ENCODE results near the gene NECAB3. TPM values are rescaled to one million over a fixed set of nuclear protein-coding genes. Genes with fewer than 3 reads are reported as not detected.

NECAB3 gene
- total RNA-seq, 2 donors from 2014 or later: 142 to 156 TPM

GRCh38 chr20:33646191-33646590 lies 28.0 kb downstream of the NECAB3 start:
- peak overlapping the region; percentile 79 to 87 for H3K27ac ChIP-seq
- H3K36me3 ChIP-seq: peaks cover 0 to 7% of the 10 kb centered on the region in 2 donors
- H3K4me3 ChIP-seq: no peak overlapping the region
- H3K27me3 ChIP-seq (replicated peaks; ENCODE audit: insufficient read depth): no peaks in the 10 kb centered on the region
- DNase-seq (ENCODE audit: low spot score): no peak
- intact Hi-C loops (cut with DNase I): no loop called here
- peaks cover 52% of the 10 kb centered on the region for H3K4me1 ChIP-seq (replicated peaks)
- 94% methylated on average over 5 of the region's 5 CpGs for WGBS
- TF ChIP-seq POLR2A (IDR thresholded peaks at IDR 0.05) (no peak), CTCF (IDR thresholded peaks at IDR 0.05) (no peak), POLR2AphosphoS5 (IDR thresholded peaks at IDR 0.05) (no peak)
- no peaks in the 10 kb centered on the region for H3K9me3 ChIP-seq

- WGBS: 38% methylated on average over 2 of the region's 2 CpGs
- Histone ChIP-seq H3K4me3 (no peak overlapping the region), H3K27ac (peak overlapping the region; percentile 79 to 87), H3K27me3 (replicated peaks; ENCODE audit: insufficient read depth) (no peaks in the 10 kb centered on the region), H3K9me3 (no peaks in the 10 kb centered on the region), H3K36me3 (peaks cover 0 to 7% of the 10 kb centered on the region in 2 donors), H3K4me1 (replicated peaks) (peaks cover 46% of the 10 kb centered on the region)
- TF ChIP-seq CTCF (IDR thresholded peaks at IDR 0.05): no peak
- no peak for TF ChIP-seq POLR2AphosphoS5 (IDR thresholded peaks at IDR 0.05)
- TF ChIP-seq POLR2A (IDR thresholded peaks at IDR 0.05): no peak
- no peak for DNase-seq (ENCODE audit: low spot score)
- intact Hi-C loops (cut with DNase I): no loop called here
These were observed 28.8 kb downstream of the NECAB3 start for GRCh38 chr20:33645396-33645795.

- peak; percentile 69 for DNase-seq (ENCODE audit: low spot score)
- H3K36me3 ChIP-seq: peaks cover 0 to 7% of the 10 kb centered on the region in 2 donors
- H3K27ac ChIP-seq: peak overlapping the region; percentile 35 to 87
- intact Hi-C loops (cut with DNase I): no loop called here
- peaks cover 42% of the 10 kb centered on the region for H3K4me1 ChIP-seq (replicated peaks)
- H3K9me3 ChIP-seq: no peaks in the 10 kb centered on the region
- TF ChIP-seq CTCF (IDR thresholded peaks at IDR 0.05) (peak in 1 of 4 experiments; percentile 12), POLR2A (IDR thresholded peaks at IDR 0.05) (no peak), POLR2AphosphoS5 (IDR thresholded peaks at IDR 0.05) (peak; percentile 81)
- H3K27me3 ChIP-seq (replicated peaks; ENCODE audit: insufficient read depth): no peaks in the 10 kb centered on the region
- 21% methylated on average over 4 of the region's 4 CpGs for WGBS
- no peak overlapping the region for H3K4me3 ChIP-seq
These were observed 29.2 kb downstream of the NECAB3 start for GRCh38 chr20:33645072-33645358.

- TF ChIP-seq POLR2A (IDR thresholded peaks at IDR 0.05) (no peak), POLR2AphosphoS5 (IDR thresholded peaks at IDR 0.05) (no peak), CTCF (IDR thresholded peaks at IDR 0.05) (no peak)
- Histone ChIP-seq H3K4me3 (no peak overlapping the region), H3K27ac (peak overlapping the region; percentile 35 to 87), H3K4me1 (replicated peaks) (peaks cover 39% of the 10 kb centered on the region), H3K9me3 (no peaks in the 10 kb centered on the region), H3K36me3 (peaks cover 0 to 7% of the 10 kb centered on the region in 2 donors), H3K27me3 (replicated peaks; ENCODE audit: insufficient read depth) (no peaks in the 10 kb centered on the region)
- no peak for DNase-seq (ENCODE audit: low spot score)
- WGBS: 77% methylated on average over 28 of the region's 28 CpGs
- intact Hi-C loops (cut with DNase I): no loop called here
These were observed 29.7 kb downstream of the NECAB3 start for GRCh38 chr20:33644313-33645071.

- H3K36me3 ChIP-seq: peaks cover 6 to 7% of the 10 kb centered on the region in 2 donors
These were observed 33.9 kb downstream of the NECAB3 start for GRCh38 chr20:33640287-33640686.

More at GRCh38 chr20:33640287-33640686, 33.9 kb downstream of the NECAB3 start:
- H3K27ac ChIP-seq: no peak overlapping the region
- no peak for DNase-seq (ENCODE audit: low spot score)
- H3K4me3 ChIP-seq: no peak overlapping the region
- intact Hi-C loops (cut with DNase I): no loop called here
- peaks cover 9% of the 10 kb centered on the region for H3K4me1 ChIP-seq (replicated peaks)
- WGBS: 89% methylated on average over 13 of the region's 13 CpGs
- no peak for TF ChIP-seq POLR2AphosphoS5 (IDR thresholded peaks at IDR 0.05)
- TF ChIP-seq POLR2A (IDR thresholded peaks at IDR 0.05): no peak
- TF ChIP-seq CTCF (IDR thresholded peaks at IDR 0.05): no peak
- H3K27me3 ChIP-seq (replicated peaks; ENCODE audit: insufficient read depth): no peaks in the 10 kb centered on the region
- H3K9me3 ChIP-seq: no peaks in the 10 kb centered on the region

Measured in prostate gland (tissue), 2 donors.